ENCODE data around the gene CBLB.
"Not testable (repeated sequence)": the region's sequence is repeated elsewhere in the genome, so short reads cannot be mapped to it uniquely, and the experiment has no call there.

CBLB gene

DNA sequence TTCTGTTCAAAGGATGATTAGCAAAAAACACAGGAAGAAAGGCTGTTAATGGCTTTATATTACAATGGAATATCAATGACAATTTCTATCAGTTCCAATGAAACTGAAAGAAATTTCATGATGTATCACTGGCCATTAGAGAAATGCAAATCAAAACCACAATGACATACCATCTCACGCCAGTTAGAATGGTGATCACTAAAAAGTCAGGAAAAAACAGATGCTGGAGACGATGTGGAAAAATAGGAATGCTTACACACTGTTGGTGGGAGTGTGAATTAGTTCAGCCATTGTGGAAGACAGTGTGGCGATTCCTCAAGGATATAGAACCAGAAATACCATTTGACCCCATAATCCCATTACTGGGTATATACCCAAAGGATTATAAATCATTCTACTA lies 53.5 kb downstream of the CBLB start:
- not testable (repeated sequence) for DNase-seq

DNA sequence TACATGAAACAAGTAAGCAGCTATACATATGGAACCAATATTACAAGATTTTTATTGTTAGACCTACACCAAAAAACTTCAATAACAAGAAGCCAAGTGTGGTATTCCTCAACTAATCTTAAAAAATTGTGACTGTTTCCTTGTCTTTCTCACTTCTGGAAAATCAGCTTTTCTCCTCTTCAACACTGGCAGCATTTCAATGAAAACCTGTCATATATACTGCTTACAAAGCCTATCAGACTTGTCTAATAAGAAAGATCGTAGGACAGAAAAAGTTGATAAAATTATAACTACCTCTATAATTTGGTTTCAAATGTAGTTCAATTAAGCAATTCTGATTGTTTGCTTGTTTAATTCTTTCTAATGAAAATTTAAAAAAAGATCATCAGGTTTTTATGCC lies 55.1 kb downstream of the CBLB start:
- no peak for DNase-seq

DNA sequence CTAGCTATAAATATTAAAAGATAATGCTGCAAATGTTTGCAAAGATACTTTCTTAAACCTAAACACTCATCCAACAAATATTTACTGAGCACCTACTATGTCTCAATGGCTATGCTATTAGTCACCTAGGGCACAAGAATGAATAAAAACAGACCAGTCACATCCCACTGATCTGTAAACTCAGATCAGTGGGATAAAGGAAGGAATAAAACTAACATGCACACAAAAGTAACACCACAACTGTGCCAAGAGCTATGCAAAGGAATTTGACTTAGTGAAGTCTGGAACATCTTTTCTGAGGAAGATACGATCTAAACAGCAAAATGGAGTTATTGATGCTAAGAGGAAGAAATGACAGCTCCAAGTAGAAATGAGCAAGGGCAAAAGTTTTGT lies 56.6 kb downstream of the CBLB start:
- no peak for DNase-seq

DNA sequence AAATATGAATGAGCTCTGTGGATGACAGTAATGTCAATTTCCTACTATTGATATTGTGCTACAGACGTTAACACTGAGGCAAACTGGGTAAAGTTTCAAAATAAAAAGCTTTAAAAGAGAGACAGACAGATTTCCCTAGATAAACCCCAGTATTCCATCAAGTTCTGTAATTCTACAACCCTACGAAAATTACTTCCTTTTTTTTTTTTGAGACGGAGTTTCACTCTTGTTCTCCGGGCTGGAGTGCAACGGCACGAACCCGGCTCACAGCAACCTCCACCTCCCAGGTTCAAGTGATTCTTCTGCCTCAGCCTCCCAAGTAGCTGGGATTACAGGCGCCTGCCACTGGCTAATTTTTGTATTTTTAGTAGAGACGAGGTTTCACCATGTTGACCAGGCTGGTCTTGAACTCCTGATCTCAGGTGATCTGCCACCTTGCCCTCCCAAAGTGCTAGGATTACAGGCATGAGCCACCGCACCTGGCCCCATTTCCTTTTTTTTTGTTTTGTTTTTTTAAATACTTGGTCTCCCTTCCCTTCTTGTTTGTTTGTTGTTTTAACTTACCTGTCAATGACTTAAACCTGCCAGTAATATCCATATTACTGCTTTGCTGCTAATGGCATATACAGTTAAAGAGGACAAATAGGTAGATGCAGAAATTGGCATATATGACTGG lies 57.2 kb downstream of the CBLB start:
- no peak for DNase-seq

DNA sequence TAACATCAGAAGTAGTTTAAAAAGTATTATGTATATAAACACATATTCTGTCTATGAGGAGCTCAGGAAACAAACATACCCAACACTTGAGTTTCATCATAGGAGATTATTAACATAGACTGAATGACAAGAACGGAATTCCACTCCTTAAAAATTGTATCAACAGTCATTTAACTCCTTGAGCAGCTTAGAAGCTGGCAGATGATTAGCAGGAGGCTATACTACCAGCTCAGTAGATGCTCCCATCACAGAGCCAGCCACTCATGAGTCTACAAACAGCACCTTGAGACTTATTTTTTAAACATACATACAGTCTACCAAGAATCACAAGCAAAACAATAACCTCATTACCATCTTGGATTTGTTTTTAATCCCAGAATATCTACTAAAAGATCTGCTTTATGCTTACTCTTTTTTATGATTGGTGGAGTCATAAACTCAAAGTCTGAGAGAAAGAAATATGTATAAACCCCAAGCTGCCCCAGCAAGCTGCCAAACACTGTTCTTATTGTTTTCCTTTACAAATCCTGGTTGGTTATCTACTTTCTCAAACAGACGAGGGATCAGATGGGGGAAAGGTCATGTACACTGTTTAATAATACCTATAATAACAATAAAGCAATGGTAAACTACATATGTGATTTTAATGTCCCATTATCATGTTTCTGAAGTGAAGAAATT lies 59.5 kb downstream of the CBLB start:
- DNase-seq: no peak

DNA sequence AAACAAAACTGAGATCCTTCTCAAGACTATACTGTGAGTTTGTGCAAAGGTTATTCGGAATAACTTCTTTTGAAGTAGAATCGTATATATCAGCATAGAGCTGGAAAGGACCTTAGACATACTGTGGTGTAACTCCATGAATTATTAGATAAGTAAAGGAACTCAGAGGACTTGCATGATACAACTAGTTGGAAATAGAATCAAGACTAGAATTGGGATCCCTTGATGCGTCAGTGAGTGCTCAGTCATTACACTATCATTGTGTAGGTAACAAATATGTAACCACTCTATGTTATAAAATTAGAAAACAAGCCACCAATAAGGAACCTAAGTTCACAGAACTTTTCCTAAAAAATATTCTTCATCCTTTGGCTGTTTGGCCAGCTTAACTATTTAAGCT lies 61.1 kb downstream of the CBLB start:
- DNase-seq: no peak

DNA sequence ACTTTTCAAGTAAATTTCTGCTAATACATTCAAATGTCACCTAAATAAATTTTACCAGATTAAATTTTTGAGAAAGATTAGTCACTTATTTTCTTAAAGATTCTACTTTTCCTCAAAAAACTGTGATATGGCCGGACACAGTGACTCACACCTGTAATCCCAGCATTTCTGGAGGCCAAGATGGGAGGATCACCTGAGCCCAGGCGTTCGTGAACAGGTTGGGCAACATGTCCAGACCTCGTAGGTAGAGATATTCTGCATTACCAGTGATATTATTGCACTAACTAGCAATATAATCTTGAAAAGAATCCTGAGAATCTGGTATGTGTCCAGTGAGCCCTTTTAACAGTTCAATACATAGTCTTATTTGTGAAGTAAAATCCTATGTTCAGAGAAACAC lies 61.7 kb downstream of the CBLB start:
- no peak for DNase-seq

DNA sequence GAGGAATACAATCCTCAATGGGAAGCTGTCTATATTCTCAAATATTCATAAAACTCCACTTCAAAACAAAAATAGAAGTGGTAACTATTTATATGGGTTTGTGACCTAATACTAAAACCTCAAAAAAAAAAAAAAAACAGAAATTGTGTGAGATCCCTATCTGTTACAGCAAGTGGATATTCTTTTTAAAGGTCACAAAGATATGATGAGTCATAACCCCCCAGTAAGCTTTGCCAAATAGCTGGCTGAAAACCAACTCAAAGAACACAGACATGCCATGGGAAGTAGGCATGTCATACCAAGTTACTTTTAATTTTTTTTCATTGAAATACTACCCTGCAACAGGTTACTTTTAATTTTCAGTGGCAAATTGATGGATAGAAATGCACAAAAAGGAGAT lies 62.5 kb downstream of the CBLB start:
- no peak for DNase-seq

DNA sequence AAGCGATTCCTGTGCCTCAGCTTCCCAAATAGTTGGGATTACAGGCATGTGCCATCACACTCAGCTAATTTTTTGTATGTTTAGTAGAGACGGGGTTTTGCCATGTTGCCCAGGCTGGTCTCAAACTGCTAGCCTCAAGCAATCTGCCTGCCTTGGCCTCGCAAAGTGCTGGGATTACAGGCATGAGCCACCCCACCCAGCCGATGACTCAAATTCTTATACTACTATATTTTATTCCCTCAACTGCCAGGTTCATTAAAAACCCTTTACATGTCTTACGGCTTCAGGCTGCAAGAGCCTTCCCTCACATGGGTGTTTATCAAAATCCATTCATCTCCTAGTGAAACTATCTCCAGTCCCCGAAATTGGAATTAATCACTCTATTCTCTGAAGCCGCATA lies 63.4 kb downstream of the CBLB start:
- DNase-seq: no peak

DNA sequence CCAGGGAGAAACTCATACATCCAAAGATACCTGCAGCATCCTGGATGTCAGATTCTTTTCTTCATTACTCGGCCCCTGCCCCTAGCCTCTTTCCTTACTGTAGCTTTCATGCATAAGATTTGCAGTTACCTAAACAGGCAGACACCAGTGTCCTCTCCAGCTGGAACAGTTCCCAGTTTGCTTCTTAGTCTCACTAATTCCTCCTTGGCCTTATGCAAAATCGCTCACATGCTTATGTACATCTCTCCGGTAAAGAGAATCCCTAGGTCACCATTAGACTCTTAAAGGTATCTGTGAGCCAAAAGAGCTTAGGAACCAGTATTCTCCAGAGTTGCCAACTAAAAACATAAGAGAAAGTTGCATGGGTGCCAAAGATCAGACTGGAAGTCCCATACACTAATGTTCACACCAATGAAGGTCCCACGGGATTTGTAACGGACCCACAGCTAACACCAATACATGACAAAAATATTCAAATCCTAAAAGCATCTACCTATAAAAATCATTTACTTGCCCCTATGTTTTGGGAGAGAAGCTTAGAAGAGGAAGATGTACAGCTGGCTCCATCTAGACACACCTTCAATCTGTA lies 66.6 kb downstream of the CBLB start:
- DNase-seq: no peak

DNA sequence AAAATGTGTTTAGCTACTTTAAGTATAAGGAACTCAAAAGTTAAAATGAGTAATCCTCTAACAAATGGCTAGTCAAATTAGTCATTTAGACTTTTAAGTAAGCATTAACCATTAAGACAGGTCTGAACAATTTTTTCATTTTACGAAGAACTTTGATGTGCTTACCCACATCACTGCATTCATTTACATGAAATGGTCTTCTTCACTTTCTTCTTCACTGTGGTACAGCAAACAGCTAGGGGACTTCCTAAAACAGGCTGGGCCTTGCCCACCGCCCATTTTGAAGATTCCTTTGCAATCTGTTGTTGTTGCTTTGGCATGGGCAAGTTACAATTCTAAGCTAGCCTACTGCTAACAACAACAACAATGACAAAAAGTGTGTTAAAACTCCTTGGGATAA lies 67.4 kb downstream of the CBLB start:
- DNase-seq: no peak

DNA sequence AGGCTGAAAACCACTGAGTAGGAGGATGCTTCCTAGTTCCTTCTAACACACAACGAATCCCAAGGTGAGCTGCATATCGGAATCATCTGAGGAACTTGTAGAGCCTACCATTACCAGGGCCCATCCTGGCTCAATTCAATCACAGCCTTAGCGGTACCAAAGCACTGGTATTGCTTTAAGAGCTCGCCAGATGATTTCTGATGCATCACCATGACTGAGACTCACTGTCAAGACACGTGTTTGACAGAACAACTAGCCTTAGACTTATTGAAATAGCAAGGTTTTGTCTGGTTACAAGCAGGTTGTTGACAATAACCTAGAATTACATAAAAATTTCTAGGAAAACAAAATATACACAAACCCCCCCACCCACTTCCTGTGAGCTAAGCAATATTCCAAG lies 68.5 kb downstream of the CBLB start:
- DNase-seq: no peak

DNA sequence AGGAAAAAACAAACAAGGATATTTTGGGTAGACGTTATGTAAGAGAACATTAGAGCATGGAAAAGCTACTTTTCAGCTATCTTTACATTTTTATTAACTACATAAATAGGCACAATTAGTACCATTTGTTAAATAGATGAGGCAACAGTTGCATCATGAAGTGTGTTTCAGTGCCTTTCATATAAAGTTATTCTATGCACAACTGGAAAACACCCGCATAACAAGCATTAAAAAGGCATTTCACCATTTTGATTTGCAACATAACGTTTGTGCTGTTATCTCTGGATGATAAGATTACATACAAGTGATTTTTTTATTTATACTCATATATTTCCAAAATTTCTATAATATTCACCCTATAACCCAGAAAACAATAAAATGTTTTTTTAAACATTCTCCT lies 69.5 kb downstream of the CBLB start:
- DNase-seq: no peak

DNA sequence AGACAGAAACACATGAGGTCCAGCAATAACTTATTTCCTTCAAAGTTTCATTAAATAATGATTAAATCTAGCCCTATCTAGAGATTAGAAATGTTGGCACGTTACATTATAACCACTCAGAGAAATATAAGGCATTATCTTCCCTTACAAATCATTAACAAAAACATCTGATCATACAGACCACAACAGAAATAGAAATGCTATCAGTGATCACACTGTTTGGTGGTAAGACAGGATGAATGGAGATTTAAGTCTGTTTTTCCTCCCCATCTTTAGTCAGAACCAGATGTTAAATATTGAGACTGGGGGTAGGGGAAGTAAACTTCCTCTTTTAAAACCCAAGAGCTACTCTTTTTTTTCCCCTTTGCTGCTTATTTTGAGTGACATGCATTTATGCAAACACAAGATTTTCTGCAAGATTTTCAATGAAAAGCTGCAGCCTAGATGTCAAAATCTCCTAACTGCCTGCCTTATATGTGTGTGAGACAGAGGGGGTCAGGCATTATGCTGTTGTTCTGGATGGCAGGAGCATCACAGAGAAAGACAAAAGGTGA lies 70.4 kb downstream of the CBLB start:
- DNase-seq: no peak

DNA sequence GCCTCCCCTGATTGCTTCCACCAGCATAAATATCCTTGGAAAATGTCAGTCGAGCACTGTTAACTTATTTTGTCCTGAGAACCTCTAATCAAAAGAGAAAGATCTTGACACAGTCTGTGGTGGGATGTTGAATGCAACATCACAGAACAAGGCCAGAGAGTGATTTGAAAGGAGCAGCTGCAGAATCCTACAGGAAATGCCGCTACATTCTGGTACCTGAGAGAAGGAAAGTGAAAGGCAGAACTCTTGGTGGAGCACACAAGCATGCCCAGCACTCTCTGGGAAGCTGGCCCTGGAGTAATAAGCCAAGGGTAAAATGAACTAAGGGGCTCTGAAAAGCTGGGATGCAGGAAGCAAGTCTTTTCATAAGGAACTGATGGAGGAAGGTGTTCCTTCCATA lies 75.8 kb downstream of the CBLB start:
- DNase-seq: no peak

DNA sequence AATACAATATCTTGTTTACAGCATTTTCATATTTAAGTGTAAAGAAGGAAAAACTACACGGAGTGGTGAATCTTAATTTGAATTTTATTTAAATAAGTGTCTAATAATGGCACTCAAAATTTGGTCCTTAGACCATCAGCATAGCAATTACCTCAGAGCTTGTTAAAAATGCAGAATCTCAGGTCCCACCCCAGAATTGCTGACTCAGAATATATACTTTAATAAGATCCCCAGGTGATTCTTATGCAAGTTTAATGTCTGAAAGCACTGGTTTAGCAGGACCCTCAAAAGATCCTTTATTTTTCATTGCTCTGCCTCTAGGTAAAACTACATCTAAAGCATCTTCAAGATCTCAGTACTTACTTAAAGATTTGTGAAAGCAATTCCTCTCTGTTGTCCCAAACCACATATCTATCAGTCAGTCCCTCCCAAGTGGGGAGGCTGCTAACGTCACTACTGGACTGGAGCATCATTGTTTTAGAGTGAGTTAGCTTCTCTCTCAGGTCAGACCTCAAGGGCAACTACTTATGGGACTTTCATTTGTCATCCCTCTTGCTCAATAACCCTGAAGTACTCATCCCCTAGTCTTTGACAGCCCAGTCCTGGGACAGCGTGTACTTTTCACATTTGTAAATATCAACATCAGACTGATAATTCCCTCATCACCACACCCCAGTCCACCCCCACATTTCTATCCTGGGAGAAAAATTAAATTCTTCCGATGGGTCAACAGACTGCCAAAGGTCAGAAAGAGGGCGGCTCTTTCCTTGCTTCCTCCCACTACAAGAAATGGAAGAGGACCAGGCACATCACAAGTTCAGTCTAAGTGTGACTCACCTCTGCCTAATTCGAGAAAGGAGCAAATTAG lies 76.7 kb downstream of the CBLB start:
- no peak for DNase-seq

DNA sequence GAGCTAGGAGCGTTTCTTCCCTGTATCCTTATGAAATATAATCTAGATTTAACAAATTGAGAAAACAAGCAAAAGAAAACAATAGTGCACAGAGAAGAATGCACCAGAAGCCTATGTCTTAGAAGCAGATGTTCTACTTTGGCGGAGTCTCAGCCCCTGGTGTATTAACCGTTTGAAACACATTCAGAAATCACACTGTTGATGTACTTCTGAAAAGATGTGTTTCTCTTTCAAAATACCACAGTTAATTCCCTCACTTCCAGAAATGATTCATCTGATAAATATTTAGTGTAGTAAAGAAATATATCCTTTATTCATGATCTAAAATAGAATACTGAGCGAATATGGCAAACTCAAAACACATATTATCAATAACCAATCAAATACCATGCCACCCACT lies 77.7 kb downstream of the CBLB start:
- DNase-seq: no peak

DNA sequence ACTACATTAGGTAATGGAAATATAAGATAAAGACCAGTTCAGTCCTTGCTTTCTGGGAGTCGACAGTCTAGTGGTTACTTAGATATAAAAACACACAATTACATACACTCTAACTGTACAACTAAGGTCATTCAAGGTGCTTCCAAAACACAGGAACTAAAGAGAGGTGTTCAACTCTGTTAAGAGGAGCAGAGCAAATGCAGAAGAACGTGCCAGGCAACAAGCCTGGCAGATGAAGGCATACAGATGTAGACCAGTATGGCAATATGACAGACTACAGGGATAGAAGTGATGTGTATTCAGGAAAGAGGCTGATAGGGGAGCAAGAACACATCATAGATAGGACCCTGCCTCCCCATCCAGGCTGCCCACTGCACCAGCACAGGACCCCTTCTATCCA lies 78.3 kb downstream of the CBLB start:
- DNase-seq: no peak

DNA sequence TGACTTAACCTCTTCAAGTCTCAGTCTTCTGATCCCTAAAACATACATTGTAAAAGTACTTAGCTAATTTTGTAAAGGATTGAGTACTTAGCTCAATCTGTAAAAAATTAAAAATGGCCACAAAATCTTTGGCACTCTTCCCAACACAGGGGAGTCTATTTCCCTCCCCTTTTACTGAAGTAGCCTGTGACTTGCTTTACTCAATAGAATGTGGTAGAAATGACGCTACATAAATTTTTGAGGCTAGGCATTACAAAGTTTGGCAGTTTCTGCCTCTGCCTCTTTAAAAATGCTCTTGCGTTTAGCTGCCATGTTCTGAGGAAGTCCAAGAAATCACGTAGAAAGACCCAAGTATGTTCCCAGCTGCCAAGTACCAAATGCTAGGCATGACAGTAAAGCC lies 80.2 kb downstream of the CBLB start:
- no peak for DNase-seq

DNA sequence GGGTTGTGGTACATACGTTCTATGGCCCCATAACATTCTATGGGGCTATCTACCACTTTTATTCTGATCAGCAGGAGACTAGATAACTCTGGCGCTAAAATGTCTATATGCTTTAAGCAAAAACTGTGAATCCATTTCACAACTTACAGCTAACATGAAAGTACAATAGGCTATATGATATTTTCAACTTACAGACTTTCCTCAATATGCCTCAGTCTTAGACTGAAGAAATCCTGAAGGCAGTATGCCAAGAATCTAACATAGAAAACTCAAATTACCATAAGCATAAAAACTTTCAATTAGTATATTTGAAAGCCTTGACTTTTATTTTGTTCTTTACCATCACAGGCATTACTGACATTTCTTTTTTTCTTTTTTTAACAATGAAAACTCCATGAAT lies 81.4 kb downstream of the CBLB start:
- no peak for DNase-seq

DNA sequence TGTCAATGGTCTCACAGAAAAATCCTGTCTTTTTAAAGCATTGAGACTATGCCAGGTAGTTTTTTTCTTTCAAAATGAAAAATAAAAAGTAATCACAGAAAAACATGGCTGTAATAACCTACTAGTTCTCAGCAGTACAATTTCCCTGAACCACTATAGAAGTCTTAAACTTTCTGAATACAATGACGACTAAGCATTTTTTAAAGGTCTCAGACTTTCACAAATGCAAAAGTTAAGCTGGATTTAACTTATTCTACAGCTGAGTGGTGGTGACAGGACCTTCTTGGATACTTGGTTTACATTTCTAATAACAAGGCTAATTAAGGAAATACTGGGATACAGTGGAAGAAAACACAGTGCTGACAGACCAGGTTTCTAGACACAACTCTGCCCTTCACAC lies 81.8 kb downstream of the CBLB start:
- DNase-seq: no peak

DNA sequence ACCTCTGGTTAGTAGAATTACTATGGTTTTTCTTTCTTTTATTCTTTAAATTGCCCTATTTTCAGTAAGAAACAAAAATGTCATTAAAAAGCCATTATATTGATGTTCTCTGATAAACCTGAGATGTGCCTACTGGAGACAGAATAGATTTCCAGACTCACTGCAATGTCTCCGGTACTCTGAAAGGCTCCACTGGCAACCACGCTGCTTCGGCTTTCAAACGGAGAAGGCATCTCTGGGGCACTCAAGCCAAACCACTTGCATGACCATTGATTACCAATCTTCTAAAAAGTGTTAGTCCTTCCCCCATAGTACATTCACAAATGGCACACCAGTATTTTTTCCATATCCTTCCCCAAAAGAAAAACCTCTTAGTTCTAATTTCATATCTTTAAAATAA lies 82.6 kb downstream of the CBLB start:
- DNase-seq: no peak

DNA sequence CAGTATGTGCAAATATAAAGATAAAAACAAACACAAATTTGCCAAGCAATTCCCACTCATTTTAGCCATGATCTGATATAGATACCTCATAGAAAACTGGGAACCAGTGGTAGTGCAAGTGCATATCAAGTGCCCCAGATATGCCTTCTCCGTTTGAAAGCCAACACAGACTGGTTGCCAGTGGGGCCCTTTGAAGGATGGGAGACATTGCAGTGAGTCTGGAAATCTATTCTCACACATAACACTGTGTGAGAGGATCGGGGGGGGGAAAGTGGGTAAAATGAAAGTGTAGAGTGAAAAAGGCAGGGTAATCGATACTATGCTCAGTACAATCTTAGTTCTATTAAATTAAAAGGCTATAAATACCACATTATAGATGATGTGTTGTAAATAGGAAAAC lies 83.0 kb downstream of the CBLB start:
- no peak for DNase-seq

DNA sequence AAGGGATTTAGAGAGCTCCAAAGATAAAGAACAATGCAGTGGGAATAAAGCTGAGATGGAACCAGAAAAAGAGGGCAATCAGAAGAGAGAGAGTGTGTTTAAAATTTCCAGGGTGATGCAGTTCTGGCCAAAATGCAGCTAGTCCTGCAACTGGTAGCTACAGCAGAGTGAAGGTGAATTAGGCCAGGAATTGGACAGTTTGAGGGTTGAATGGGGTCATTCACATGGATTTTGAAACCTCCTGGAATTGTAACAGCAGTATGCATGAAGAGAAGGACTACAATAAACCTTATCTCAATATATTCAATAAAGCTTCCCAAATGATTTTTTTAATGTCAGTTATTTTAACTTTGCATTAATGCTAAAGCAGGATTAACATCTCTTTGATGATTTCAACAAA lies 85.2 kb downstream of the CBLB start:
- DNase-seq: no peak

Data from NCI-H774 (cell line).